Activated naive CD8-positive, alpha-beta T cell treated with anti-CD3 and anti-CD28 coated beads, Interleukin-2, amount 50 U/mL, for 24 hours (primary cell): Measurements from ENCODE around the gene TNS3.

ENCODE experiments used
- ATAC-seq: fragments of 150-1000 bp; cut with Tn5 transposase; one replicate; pipeline ENCODE4 v1.10.0; 2021
- DNase-seq: peaks from one replicate; pipeline ENCODE4 v3.0.0; 2021
- H3K27ac Mint-ChIP-seq: one replicate; pipeline ENCODE4 v1.8.0; 2021; ENCODE audit warnings: mild to moderate bottlenecking, mixed read lengths
- H3K27me3 Mint-ChIP-seq: one replicate; pipeline ENCODE4 v1.8.0; 2021; ENCODE audit warnings: mixed read lengths
- H3K36me3 Mint-ChIP-seq: one replicate; pipeline ENCODE4 v1.8.0; 2021; ENCODE audit warnings: low read depth, mixed read lengths
- H3K4me1 Mint-ChIP-seq: one replicate; pipeline ENCODE4 v1.8.0; 2021; ENCODE audit warnings: mixed read lengths
- H3K4me3 Mint-ChIP-seq: one replicate; pipeline ENCODE4 v1.8.0; 2021; ENCODE audit warnings: mild to moderate bottlenecking, moderate library complexity, mixed read lengths
- H3K9me3 Mint-ChIP-seq: one replicate; pipeline ENCODE4 v1.8.0; 2021; ENCODE audit warnings: mixed read lengths

Gene TNS3

GRCh38 chr7:47400741-47401206 lies 181.1 kb downstream of the TNS3 start:
- H3K27ac Mint-ChIP-seq, result no peak overlapping the region
- no peak for ATAC-seq
- no peak overlapping the region for H3K4me3 Mint-ChIP-seq
- no peaks in the 10 kb centered on the region for H3K36me3 Mint-ChIP-seq
- no peaks in the 10 kb centered on the region for H3K9me3 Mint-ChIP-seq
- no peaks in the 10 kb centered on the region for H3K27me3 Mint-ChIP-seq
- DNase-seq, result no peak
- peaks cover 11% of the 10 kb centered on the region for H3K4me1 Mint-ChIP-seq

GRCh38 chr7:47400001-47400400 lies 181.9 kb downstream of the TNS3 start:
- ATAC-seq (no peak), DNase-seq (no peak)
- Mint-ChIP-seq H3K27ac (no peak overlapping the region), H3K4me1 (peaks cover 10% of the 10 kb centered on the region), H3K9me3 (no peaks in the 10 kb centered on the region), H3K27me3 (no peaks in the 10 kb centered on the region), H3K4me3 (no peak overlapping the region), H3K36me3 (no peaks in the 10 kb centered on the region)

- Mint-ChIP-seq H3K4me1 (no peaks in the 10 kb centered on the region), H3K27ac (no peak overlapping the region), H3K27me3 (peaks cover 3% of the 10 kb centered on the region), H3K36me3 (peaks cover 3% of the 10 kb centered on the region), H3K4me3 (no peak overlapping the region), H3K9me3 (no peaks in the 10 kb centered on the region)
- ATAC-seq, result no peak
- DNase-seq, result no peak
Measured at GRCh38 chr7:47394751-47395252, 187.1 kb downstream of the TNS3 start.

GRCh38 chr7:47394216-47394615 lies 187.7 kb downstream of the TNS3 start:
- H3K27me3 Mint-ChIP-seq, result peaks cover 3% of the 10 kb centered on the region
- no peak overlapping the region for H3K4me3 Mint-ChIP-seq
- H3K27ac Mint-ChIP-seq, result no peak overlapping the region
- ATAC-seq (no peak), DNase-seq (no peak)
- H3K4me1 Mint-ChIP-seq, result no peaks in the 10 kb centered on the region
- no peaks in the 10 kb centered on the region for H3K9me3 Mint-ChIP-seq
- peaks cover 3% of the 10 kb centered on the region for H3K36me3 Mint-ChIP-seq

- Mint-ChIP-seq H3K4me1 (no peaks in the 10 kb centered on the region), H3K27ac (no peak overlapping the region), H3K9me3 (no peaks in the 10 kb centered on the region), H3K27me3 (peaks cover 3% of the 10 kb centered on the region), H3K36me3 (peaks cover 3% of the 10 kb centered on the region), H3K4me3 (no peak overlapping the region)
- DNase-seq (no peak), ATAC-seq (no peak)
Measured at GRCh38 chr7:47393406-47393805, 188.5 kb downstream of the TNS3 start.

- H3K9me3 Mint-ChIP-seq, result no peaks in the 10 kb centered on the region
- ATAC-seq (no peak), DNase-seq (no peak)
- peaks cover 3% of the 10 kb centered on the region for H3K27me3 Mint-ChIP-seq
- H3K4me3 Mint-ChIP-seq, result no peak overlapping the region
- H3K27ac Mint-ChIP-seq, result no peak overlapping the region
- no peaks in the 10 kb centered on the region for H3K4me1 Mint-ChIP-seq
- H3K36me3 Mint-ChIP-seq, result peaks cover 3% of the 10 kb centered on the region
Measured at GRCh38 chr7:47392241-47392759, 189.6 kb downstream of the TNS3 start.

GRCh38 chr7:47391726-47392125 lies 190.2 kb downstream of the TNS3 start:
- Mint-ChIP-seq H3K27ac (no peak overlapping the region), H3K9me3 (no peaks in the 10 kb centered on the region), H3K4me3 (no peak overlapping the region), H3K36me3 (peaks cover 3% of the 10 kb centered on the region), H3K27me3 (peaks cover 3% of the 10 kb centered on the region), H3K4me1 (no peaks in the 10 kb centered on the region)
- ATAC-seq (no peak), DNase-seq (no peak)

GRCh38 chr7:47390914-47391313 lies 191.0 kb downstream of the TNS3 start:
- ATAC-seq (no peak), DNase-seq (no peak)
- no peak overlapping the region for H3K4me3 Mint-ChIP-seq
- no peaks in the 10 kb centered on the region for H3K4me1 Mint-ChIP-seq
- no peak overlapping the region for H3K27ac Mint-ChIP-seq
- peaks cover 3% of the 10 kb centered on the region for H3K27me3 Mint-ChIP-seq
- H3K9me3 Mint-ChIP-seq, result no peaks in the 10 kb centered on the region
- H3K36me3 Mint-ChIP-seq, result peaks cover 3% of the 10 kb centered on the region

- DNase-seq (no peak), ATAC-seq (no peak)
- Mint-ChIP-seq H3K9me3 (no peaks in the 10 kb centered on the region), H3K36me3 (peaks cover 3% of the 10 kb centered on the region), H3K27ac (no peak overlapping the region), H3K4me3 (no peak overlapping the region), H3K4me1 (no peaks in the 10 kb centered on the region), H3K27me3 (peaks cover 3% of the 10 kb centered on the region)
Measured at GRCh38 chr7:47389923-47390630, 191.8 kb downstream of the TNS3 start.

- H3K4me3 Mint-ChIP-seq, result no peak overlapping the region
- ATAC-seq (no peak), DNase-seq (no peak)
- no peaks in the 10 kb centered on the region for H3K9me3 Mint-ChIP-seq
- peaks cover 3% of the 10 kb centered on the region for H3K27me3 Mint-ChIP-seq
- peaks cover 3% of the 10 kb centered on the region for H3K36me3 Mint-ChIP-seq
- no peak overlapping the region for H3K27ac Mint-ChIP-seq
- no peaks in the 10 kb centered on the region for H3K4me1 Mint-ChIP-seq
Measured at GRCh38 chr7:47389171-47389922, 192.6 kb downstream of the TNS3 start.

GRCh38 chr7:47387506-47387905 lies 194.4 kb downstream of the TNS3 start:
- Mint-ChIP-seq H3K9me3 (no peaks in the 10 kb centered on the region), H3K4me3 (no peak overlapping the region), H3K27ac (no peak overlapping the region), H3K36me3 (no peaks in the 10 kb centered on the region), H3K27me3 (no peaks in the 10 kb centered on the region), H3K4me1 (no peaks in the 10 kb centered on the region)
- DNase-seq, result no peak
- ATAC-seq, result no peak

GRCh38 chr7:47386273-47386835 lies 195.6 kb downstream of the TNS3 start:
- ATAC-seq (no peak), DNase-seq (no peak)
- no peaks in the 10 kb centered on the region for H3K27me3 Mint-ChIP-seq
- no peaks in the 10 kb centered on the region for H3K36me3 Mint-ChIP-seq
- H3K4me1 Mint-ChIP-seq, result no peaks in the 10 kb centered on the region
- no peaks in the 10 kb centered on the region for H3K9me3 Mint-ChIP-seq
- no peak overlapping the region for H3K27ac Mint-ChIP-seq
- H3K4me3 Mint-ChIP-seq, result no peak overlapping the region

GRCh38 chr7:47385536-47386125 lies 196.3 kb downstream of the TNS3 start:
- DNase-seq, result no peak
- peaks cover 3% of the 10 kb centered on the region for H3K4me1 Mint-ChIP-seq
- ATAC-seq, result no peak
- H3K9me3 Mint-ChIP-seq, result no peaks in the 10 kb centered on the region
- H3K4me3 Mint-ChIP-seq, result no peak overlapping the region
- no peaks in the 10 kb centered on the region for H3K36me3 Mint-ChIP-seq
- no peaks in the 10 kb centered on the region for H3K27me3 Mint-ChIP-seq
- H3K27ac Mint-ChIP-seq, result no peak overlapping the region

- ATAC-seq (no peak), DNase-seq (no peak)
- Mint-ChIP-seq H3K36me3 (no peaks in the 10 kb centered on the region), H3K9me3 (no peaks in the 10 kb centered on the region), H3K27ac (no peak overlapping the region), H3K27me3 (no peaks in the 10 kb centered on the region), H3K4me3 (no peak overlapping the region), H3K4me1 (peaks cover 3% of the 10 kb centered on the region)
Measured at GRCh38 chr7:47384755-47385535, 197.0 kb downstream of the TNS3 start.
